ENCODE results near the gene NID2. TPM values are rescaled to one million over a fixed set of nuclear protein-coding genes. Genes with fewer than 3 reads are reported as not detected.

Gene NID2
- total and polyA plus RNA-seq, 2 experiments from 2014 or later = 52.8 to 65.7 TPM

DNA sequence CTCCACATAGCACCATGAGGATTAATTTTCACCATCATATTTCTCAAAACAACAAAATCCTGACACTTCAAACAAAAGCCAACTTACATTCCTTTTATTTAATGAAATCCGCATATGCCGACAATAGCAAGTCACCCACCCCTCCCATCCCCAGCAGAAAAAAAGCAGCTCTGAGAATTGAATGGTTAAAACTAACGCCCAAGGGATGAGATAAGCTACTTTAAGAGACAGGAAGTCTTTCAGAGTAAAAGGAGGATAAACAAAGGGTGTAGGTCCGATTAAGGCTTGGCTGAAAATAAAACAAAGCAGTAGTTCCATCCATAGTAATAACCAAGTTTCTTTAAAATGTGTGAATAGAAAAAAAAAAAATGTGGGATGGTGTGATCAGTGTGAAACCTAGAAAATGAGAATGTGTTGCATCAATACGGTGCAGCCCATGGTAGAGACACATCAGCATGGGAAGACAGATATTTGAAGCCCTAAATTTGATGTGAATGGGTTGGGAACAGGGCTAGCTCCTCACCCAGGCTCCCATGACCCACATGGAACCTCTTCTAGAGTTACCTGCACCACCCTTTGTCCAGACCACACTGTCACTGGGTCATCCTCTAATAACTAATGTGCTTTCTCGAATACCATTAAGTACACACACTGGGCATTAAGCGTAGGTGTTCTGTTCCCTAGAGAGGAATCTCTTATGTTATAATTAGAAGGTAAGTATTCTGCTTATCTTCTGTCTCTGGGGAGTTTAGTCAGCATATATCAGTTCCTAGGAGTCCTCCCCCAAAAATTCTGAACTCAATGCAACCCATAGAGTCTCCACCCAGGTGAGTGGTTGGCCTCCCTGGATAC, 47.8 kb downstream of the NID2 start:
- no peak overlapping the region for H3K4me3 ChIP-seq
- no peak for TF ChIP-seq EZH2phosphoT487 (IDR thresholded peaks at IDR 0.05; ENCODE audit: low read depth, severe bottlenecking, unreplicated experiment)
- TF ChIP-seq, protein P1, sequence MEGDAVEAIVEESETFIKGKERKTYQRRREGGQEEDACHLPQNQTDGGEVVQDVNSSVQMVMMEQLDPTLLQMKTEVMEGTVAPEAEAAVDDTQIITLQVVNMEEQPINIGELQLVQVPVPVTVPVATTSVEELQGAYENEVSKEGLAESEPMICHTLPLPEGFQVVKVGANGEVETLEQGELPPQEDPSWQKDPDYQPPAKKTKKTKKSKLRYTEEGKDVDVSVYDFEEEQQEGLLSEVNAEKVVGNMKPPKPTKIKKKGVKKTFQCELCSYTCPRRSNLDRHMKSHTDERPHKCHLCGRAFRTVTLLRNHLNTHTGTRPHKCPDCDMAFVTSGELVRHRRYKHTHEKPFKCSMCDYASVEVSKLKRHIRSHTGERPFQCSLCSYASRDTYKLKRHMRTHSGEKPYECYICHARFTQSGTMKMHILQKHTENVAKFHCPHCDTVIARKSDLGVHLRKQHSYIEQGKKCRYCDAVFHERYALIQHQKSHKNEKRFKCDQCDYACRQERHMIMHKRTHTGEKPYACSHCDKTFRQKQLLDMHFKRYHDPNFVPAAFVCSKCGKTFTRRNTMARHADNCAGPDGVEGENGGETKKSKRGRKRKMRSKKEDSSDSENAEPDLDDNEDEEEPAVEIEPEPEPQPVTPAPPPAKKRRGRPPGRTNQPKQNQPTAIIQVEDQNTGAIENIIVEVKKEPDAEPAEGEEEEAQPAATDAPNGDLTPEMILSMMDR (IDR thresholded peaks at IDR 0.05; ENCODE audit: poor library complexity) = no peak
- TF ChIP-seq EZH2 (IDR thresholded peaks at IDR 0.05; ENCODE audit: borderline replicate concordance) = no peak
- H3K36me3 ChIP-seq (replicated peaks; ENCODE audit: insufficient read depth, low read depth) = no peaks in the 10 kb centered on the region
- no peaks in the 10 kb centered on the region for H3K9me2 ChIP-seq (replicated peaks; ENCODE audit: insufficient read depth)
- peak overlapping the region; percentile 17 for H3K27ac ChIP-seq
- H3K27me3 ChIP-seq = no peaks in the 10 kb centered on the region
- no peak overlapping the region for H3K4me2 ChIP-seq
- DNase-seq (ENCODE audit: low spot score) = no peak
- H3K4me1 ChIP-seq (ENCODE audit: insufficient read depth) = peaks cover 6% of the 10 kb centered on the region
- no peaks in the 10 kb centered on the region for H3K9me3 ChIP-seq (ENCODE audit: low read depth)
- no peaks in the 10 kb centered on the region for H3K79me2 ChIP-seq
- no peak overlapping the region for H2AFZ ChIP-seq
- 53% methylated on average over 7 of the region's 7 CpGs for WGBS (ENCODE audit: low lambda C conversion rate, missing lambda C conversion rate)
- H4K20me1 ChIP-seq (ENCODE audit: insufficient read depth, poor library complexity, severe bottlenecking) = no peaks in the 10 kb centered on the region

DNA sequence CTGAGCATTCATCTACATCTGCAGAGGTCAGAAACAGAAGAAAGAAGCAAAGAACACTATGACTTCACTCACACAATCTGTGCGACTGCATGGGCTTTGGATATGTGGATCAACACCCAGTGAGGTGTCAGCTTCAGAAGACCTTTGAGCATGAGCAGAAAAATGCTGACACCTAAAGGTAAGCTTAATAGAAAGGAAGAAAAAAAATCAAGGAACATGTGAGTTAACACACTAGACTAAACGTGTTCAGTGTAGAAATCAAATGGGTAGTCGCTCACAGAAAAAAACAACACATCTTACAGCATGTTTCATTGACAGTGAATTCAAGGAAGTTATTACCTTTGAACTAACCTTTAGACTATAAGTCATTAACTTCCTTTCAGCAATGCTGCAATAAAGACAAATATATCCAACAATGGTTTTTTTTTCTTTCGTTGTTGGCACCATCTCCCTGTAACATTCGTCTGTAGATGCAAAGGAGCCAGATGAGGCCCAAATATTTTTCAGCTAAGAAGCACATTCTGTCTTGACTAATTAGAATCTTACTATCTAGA, 48.6 kb downstream of the NID2 start:
- Histone ChIP-seq H3K4me2 (no peak overlapping the region), H3K9me3 (ENCODE audit: low read depth) (no peaks in the 10 kb centered on the region), H3K27me3 (no peaks in the 10 kb centered on the region), H4K20me1 (ENCODE audit: insufficient read depth, poor library complexity, severe bottlenecking) (no peaks in the 10 kb centered on the region), H2AFZ (no peak overlapping the region), H3K9me2 (replicated peaks; ENCODE audit: insufficient read depth) (no peaks in the 10 kb centered on the region), H3K4me3 (no peak overlapping the region), H3K4me1 (ENCODE audit: insufficient read depth) (peaks cover 6% of the 10 kb centered on the region), H3K79me2 (no peaks in the 10 kb centered on the region), H3K36me3 (replicated peaks; ENCODE audit: insufficient read depth, low read depth) (no peaks in the 10 kb centered on the region), H3K27ac (peak overlapping the region; percentile 19)
- TF ChIP-seq, protein P1 (IDR thresholded peaks at IDR 0.05; ENCODE audit: poor library complexity) = no peak
- TF ChIP-seq EZH2 (IDR thresholded peaks at IDR 0.05; ENCODE audit: borderline replicate concordance) (no peak), EZH2phosphoT487 (IDR thresholded peaks at IDR 0.05; ENCODE audit: low read depth, severe bottlenecking, unreplicated experiment) (no peak)
- DNase-seq (ENCODE audit: low spot score) = peak; percentile 27
- WGBS (ENCODE audit: low lambda C conversion rate, missing lambda C conversion rate) = 75% methylated on average over 5 of the region's 5 CpGs

DNA sequence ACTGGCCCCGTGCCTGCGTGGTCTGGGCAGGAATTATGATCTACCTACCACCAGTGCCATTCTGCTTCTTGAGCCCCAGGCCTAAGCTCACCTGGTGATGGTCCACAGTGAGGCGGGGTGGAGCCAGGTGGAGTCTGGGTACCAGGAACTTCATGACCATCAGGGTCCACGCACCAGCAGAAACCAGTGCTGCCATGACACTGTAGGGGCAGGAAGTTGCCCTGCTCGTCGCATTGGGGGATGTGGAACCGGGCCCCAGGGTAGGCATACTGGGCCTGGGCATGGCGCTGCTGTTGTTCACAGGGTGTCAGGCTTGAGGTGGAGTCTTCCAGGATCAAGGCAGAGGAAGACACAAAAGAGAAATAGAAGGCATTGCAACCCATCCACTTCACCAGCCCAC, 49.9 kb downstream of the NID2 start:
- Histone ChIP-seq H3K4me2 (no peak overlapping the region), H4K20me1 (ENCODE audit: insufficient read depth, poor library complexity, severe bottlenecking) (no peaks in the 10 kb centered on the region), H3K36me3 (replicated peaks; ENCODE audit: insufficient read depth, low read depth) (no peaks in the 10 kb centered on the region), H2AFZ (no peak overlapping the region), H3K79me2 (no peaks in the 10 kb centered on the region), H3K27me3 (no peaks in the 10 kb centered on the region), H3K9me2 (replicated peaks; ENCODE audit: insufficient read depth) (no peaks in the 10 kb centered on the region), H3K9me3 (ENCODE audit: low read depth) (no peaks in the 10 kb centered on the region), H3K27ac (peak overlapping the region; percentile 19), H3K4me1 (ENCODE audit: insufficient read depth) (peaks cover 6% of the 10 kb centered on the region), H3K4me3 (no peak overlapping the region)
- 98% methylated on average over 8 of the region's 8 CpGs for WGBS (ENCODE audit: low lambda C conversion rate, missing lambda C conversion rate)
- no peak for DNase-seq (ENCODE audit: low spot score)
- TF ChIP-seq EZH2phosphoT487 (IDR thresholded peaks at IDR 0.05; ENCODE audit: low read depth, severe bottlenecking, unreplicated experiment) = no peak
- TF ChIP-seq, protein P1 (IDR thresholded peaks at IDR 0.05; ENCODE audit: poor library complexity) = no peak
- TF ChIP-seq EZH2 (IDR thresholded peaks at IDR 0.05; ENCODE audit: borderline replicate concordance) = no peak
